T-cell (primary cell): ENCODE measurements around the gene DDR2. TPM values are rescaled to one million over a fixed set of nuclear protein-coding genes. Genes with fewer than 3 reads are reported as not detected.
"Not testable (repeated sequence)": the region's sequence is repeated elsewhere in the genome, so short reads cannot be mapped to it uniquely, and the experiment has no call there.

Experiments
- ATAC-seq, 4 experiments: fragments of 200-7000 bp in 3 of 4; fragments of 150-1000 bp in 1 of 4; cut with Tn5 transposase; replicated peaks in 1 of 4; 1 replicate in 3 of 4; 2 replicates in 1 of 4; pipeline ENCODE4 v1.10.0; 2021; ENCODE audit warnings: moderate library complexity in 3 of 4, mild to moderate bottlenecking in 2 of 4, moderate number of reproducible peaks in 1 of 4
- CTCF ChIA-PET, 2 donors: fragments of 300-600 bp; sonication (Branson Sonifier 250); formaldehyde crosslinking; loops; one replicate each; lab custom pipeline; 2022; ENCODE audit warnings: antibody characterized with exemption in 2 of 2; lab: Charles Lee
- POLR2A ChIA-PET, 2 donors: fragments of 300-600 bp; sonication (Branson Sonifier 250); formaldehyde crosslinking; loops; one replicate each; lab custom pipeline; 2022; ENCODE audit warnings: antibody characterized with exemption in 2 of 2; lab: Charles Lee
- DNase-seq, 35 experiments: peaks; one replicate each; pipeline versions ENCODE4 v3.0.0 to v3.0.0-alpha.2; 2013 to 2023
- H3K27ac ChIP-seq: one replicate; pipeline ENCODE4 v1.5.1; 2013; ENCODE audit warnings: low read length
- H3K27me3 ChIP-seq, 2 experiments: replicated peaks in 1 of 2; 1 replicate in 1 of 2; 2 replicates in 1 of 2; pipeline versions ENCODE4 v1.6.1 to v1.7.0; 2013; ENCODE audit warnings: low read length in 1 of 2, mixed read lengths in 1 of 2; ENCODE audit not compliant: control insufficient read depth in 2 of 2, insufficient read depth in 2 of 2; ENCODE audit errors: extremely low read depth in 1 of 2
- H3K36me3 ChIP-seq, 2 donors: 1 replicate in 1 of 2; 2 replicates in 1 of 2; pipeline versions ENCODE4 v1.6.1 to v1.7.0; 2013; ENCODE audit warnings: low read length in 1 of 2; ENCODE audit not compliant: control insufficient read depth in 2 of 2, insufficient read depth in 1 of 2; ENCODE audit errors: extremely low read depth in 1 of 2
- H3K4me1 ChIP-seq, 2 experiments: 1 replicate in 1 of 2; 2 replicates in 1 of 2; pipeline versions ENCODE4 v1.6.1 to v1.7.0; 2013; ENCODE audit warnings: low read length in 2 of 2, mixed read lengths in 1 of 2; ENCODE audit not compliant: insufficient read depth in 2 of 2, control insufficient read depth in 1 of 2; ENCODE audit errors: extremely low read depth in 1 of 2
- H3K4me3 ChIP-seq, 2 donors: 1 replicate in 1 of 2; 2 replicates in 1 of 2; pipeline versions ENCODE4 v1.5.1 to v1.7.0; 2013; ENCODE audit warnings: mild to moderate bottlenecking in 2 of 2, low read length in 1 of 2, moderate library complexity in 1 of 2; ENCODE audit not compliant: control insufficient read depth in 1 of 2; ENCODE audit errors: extremely low read depth in 1 of 2
- H3K9me3 ChIP-seq: 2 replicates; pipeline ENCODE4 v1.7.0; 2013
- H3K27ac Mint-ChIP-seq, 2 donors: one replicate each; pipeline ENCODE4 v1.8.0; 2020 to 2021; ENCODE audit warnings: mild to moderate bottlenecking in 2 of 2, mixed read lengths in 2 of 2
- H3K27me3 Mint-ChIP-seq, 2 donors: one replicate each; pipeline ENCODE4 v1.8.0; 2021 to 2022; ENCODE audit warnings: mixed read lengths in 2 of 2
- H3K36me3 Mint-ChIP-seq: one replicate; pipeline ENCODE4 v1.8.0; 2021; ENCODE audit warnings: mixed read lengths
- H3K4me1 Mint-ChIP-seq, 3 donors: one replicate each; pipeline ENCODE4 v1.8.0; 2020 to 2022; ENCODE audit warnings: mixed read lengths in 3 of 3, mild to moderate bottlenecking in 1 of 3
- H3K4me3 Mint-ChIP-seq, 3 donors: one replicate each; pipeline ENCODE4 v1.8.0; 2020 to 2022; ENCODE audit warnings: mild to moderate bottlenecking in 3 of 3, mixed read lengths in 3 of 3, moderate library complexity in 3 of 3
- H3K9me3 Mint-ChIP-seq, 3 donors: one replicate each; pipeline ENCODE4 v1.8.0; 2020 to 2022; ENCODE audit warnings: mixed read lengths in 3 of 3
- WGBS: methylation state at CpG from one replicate; pipeline ENCODE4 v1.1.5; 2013; ENCODE audit warnings: missing lambda C conversion rate; ENCODE audit not compliant: insufficient coverage; 5-methylcytosine and 5-hydroxymethylcytosine counted together
- total RNA-seq, 35 experiments: library from RNA in 6 of 35; stranded (reverse) in 6 of 35; fragments of 120-200 nt in 1 of 35; gene quantifications; one replicate each; pipeline versions ENCODE4 v1.2.1 to v1.2.4 and lab custom pipeline; 2013 to 2026

The DDR2 gene
- total RNA-seq, 5 donors from 2014 or later (not counting 1 experiment from before 2014, with no cell fraction given): 0.28 to 0.67 (median 0.59) TPM

DNA sequence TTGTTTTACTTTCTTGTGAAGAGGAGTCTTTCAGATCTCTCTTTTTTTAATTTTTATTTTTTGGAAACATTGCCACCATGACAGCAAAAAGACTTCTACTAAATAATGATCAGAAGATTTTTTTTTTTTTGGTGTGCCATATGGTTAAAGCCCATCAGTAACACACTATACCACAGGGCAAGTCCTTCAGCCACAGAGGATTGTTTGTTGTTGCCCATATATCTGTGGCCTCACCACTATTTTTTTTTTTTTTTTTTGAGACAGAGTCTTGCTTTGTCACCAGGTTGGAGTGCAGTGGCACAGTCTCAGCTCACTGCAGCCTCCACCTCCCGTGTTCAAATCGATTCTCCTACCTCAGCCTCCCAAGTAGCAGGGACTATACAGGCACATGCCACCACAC, 41.6 kb upstream of the DDR2 start:
- H3K4me1 ChIP-seq: no peaks in the 10 kb centered on the region
- no peak overlapping the region for H3K4me3 ChIP-seq
- Mint-ChIP-seq H3K27ac (no peak overlapping the region), H3K4me1 (no peaks in the 10 kb centered on the region), H3K27me3 (no peaks in the 10 kb centered on the region), H3K36me3 (peaks cover 64% of the 10 kb centered on the region), H3K4me3 (no peak overlapping the region), H3K9me3 (no peaks in the 10 kb centered on the region)
- H3K27ac ChIP-seq: no peak overlapping the region
- no peak for DNase-seq
- no peaks in the 10 kb centered on the region for H3K9me3 ChIP-seq
- WGBS: no CpG with 5 or more reads among the region's 2 CpGs
- H3K27me3 ChIP-seq: no peaks in the 10 kb centered on the region
- no peak for ATAC-seq
- ChIA-PET CTCF (no interaction called here), POLR2A (no interaction called here)
- H3K36me3 ChIP-seq: peaks cover 4 to 29% of the 10 kb centered on the region in 2 donors

DNA sequence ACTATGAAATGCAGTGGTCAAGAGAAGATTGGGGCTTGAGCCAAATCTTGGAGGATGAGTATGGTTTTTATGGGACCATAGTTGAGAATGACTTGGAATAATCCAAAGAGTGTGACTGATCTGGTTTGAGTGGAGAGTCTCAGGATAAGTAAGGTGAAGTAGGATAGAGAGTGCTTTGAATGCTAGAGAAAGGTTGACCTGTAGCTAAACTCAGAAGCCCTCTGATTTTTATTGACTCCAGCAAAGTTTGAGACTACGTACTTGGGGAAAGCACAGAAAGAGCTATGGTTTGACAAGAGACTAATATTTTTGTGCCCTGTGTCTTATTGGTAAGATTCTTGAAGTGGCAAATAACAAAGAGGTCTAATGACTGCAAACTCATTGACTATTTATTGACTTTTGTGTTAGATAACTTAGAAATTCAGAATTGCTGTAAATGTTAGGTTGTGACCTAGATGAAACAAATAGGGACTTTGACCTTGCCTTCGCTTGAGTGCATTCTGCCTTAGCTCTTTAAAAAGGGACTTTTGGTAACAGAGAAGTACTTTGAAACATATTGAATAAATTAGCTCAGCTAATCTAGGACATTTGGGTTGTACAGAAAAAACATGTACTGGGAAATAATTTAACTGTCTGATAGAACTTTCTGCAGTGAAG, 35.6 kb upstream of the DDR2 start:
- Mint-ChIP-seq H3K36me3 (peaks cover 59% of the 10 kb centered on the region), H3K4me1 (no peaks in the 10 kb centered on the region), H3K27me3 (no peaks in the 10 kb centered on the region), H3K9me3 (no peaks in the 10 kb centered on the region), H3K4me3 (no peak overlapping the region), H3K27ac (no peak overlapping the region)
- no peaks in the 10 kb centered on the region for H3K9me3 ChIP-seq
- DNase-seq (no peak), ATAC-seq (no peak)
- ChIA-PET CTCF (no interaction called here), POLR2A (no interaction called here)
- H3K4me3 ChIP-seq: no peak overlapping the region
- H3K36me3 ChIP-seq: peaks cover 4 to 16% of the 10 kb centered on the region in 2 donors
- H3K4me1 ChIP-seq: no peaks in the 10 kb centered on the region
- 100% methylated on average over 2 of the region's 2 CpGs for WGBS
- H3K27me3 ChIP-seq: no peaks in the 10 kb centered on the region
- H3K27ac ChIP-seq: no peak overlapping the region

DNA sequence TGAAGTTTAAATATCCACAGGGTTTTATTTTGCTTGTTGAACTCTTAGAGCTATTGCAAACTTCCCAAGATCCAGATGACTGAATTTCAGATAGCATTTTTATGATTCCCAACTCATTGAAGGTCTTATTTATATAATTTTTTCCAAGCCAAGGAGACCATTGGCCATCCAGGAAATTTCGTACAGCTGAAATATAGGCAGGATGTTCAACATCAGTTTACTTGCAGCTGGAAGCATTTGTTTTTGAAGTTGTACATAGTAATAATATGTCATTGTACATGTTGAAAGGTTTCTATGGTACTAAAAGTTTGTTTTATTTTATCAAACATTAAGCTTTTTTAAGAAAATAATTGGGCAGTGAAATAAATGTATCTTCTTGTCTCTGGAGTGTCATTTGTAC, 32.8 kb upstream of the DDR2 start:
- Mint-ChIP-seq H3K27me3 (no peaks in the 10 kb centered on the region), H3K9me3 (no peaks in the 10 kb centered on the region), H3K27ac (no peak overlapping the region), H3K4me3 (no peak overlapping the region), H3K36me3 (peaks cover 57% of the 10 kb centered on the region), H3K4me1 (no peaks in the 10 kb centered on the region)
- Histone ChIP-seq H3K36me3 (peaks cover 0 to 15% of the 10 kb centered on the region in 2 donors), H3K9me3 (no peaks in the 10 kb centered on the region), H3K4me1 (no peaks in the 10 kb centered on the region), H3K27ac (no peak overlapping the region), H3K4me3 (no peak overlapping the region), H3K27me3 (no peaks in the 10 kb centered on the region)
- ATAC-seq (no peak), DNase-seq (no peak)
- ChIA-PET POLR2A (no interaction called here), CTCF (no interaction called here)
- WGBS: no CpG with 5 or more reads among the region's 1 CpG

DNA sequence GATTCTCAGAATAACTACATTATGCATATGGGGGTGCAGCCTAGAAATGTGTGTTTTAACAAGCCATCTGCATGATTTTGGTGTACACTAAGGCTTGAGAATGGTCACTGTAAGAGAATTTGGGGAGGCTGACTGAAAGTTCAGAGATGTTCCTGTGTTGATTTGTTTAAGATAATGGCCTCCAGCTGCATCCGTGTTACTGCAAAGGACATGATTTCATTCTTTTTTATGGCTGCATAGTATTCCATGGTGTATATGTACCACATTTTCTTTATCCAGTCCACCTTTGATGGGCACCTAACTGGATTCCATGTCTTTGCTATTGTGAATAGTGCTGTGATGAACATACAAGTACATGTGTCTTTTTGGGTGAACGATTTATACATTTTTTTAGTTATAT, 29.1 kb upstream of the DDR2 start:
- peaks cover 0 to 11% of the 10 kb centered on the region in 2 donors for H3K36me3 ChIP-seq
- CTCF ChIA-PET: interaction anchor here in 1 of 2 donors (1.4 kb wide), 1 partner anchor 17 kb away, joined by 3 read pairs; no protein-coding TSS in a partner anchor
- H3K4me3 Mint-ChIP-seq, ATAC-seq, DNase-seq, H3K9me3 ChIP-seq, H3K27me3 Mint-ChIP-seq, H3K4me1 Mint-ChIP-seq, H3K27me3 ChIP-seq, H3K27ac ChIP-seq, H3K9me3 Mint-ChIP-seq, POLR2A ChIA-PET, H3K27ac Mint-ChIP-seq, H3K4me3 ChIP-seq, H3K4me1 ChIP-seq: not testable (repeated sequence)
- H3K36me3 Mint-ChIP-seq: peaks cover 43% of the 10 kb centered on the region
- WGBS: no CpG with 5 or more reads among the region's 2 CpGs

DNA sequence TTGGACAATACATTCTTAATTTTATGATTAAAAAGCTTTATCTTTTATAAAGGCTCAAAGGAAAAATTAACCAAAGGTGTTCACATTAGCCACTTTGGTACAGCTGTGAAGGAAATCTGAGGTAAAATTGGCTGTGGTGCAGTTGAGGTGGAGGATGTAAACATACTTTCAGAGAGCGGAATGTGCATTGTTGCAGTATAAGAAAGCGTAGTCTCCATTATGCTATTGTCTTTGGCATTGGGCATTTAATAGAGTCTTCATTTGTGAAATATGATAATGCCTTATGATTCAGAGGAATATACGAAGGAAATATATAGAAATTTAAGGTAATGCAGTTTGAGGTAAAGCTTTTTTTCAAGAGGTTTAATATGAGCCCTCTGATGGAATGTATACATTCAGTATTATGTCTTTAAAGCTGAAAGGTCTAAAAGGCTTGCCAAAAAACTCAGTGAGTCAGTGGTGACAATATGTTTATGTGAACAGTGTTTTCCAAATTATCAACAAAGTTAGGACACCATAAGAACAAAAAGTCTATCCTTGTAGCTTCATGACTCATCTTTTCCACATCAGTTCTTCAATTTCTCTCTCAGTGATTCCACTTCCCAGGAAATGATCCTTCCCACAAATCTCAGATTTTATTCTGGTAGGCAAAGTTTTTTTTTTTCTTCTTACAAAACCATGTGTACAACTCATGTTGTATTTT, 26.9 kb upstream of the DDR2 start:
- Histone ChIP-seq H3K36me3 (peaks cover 0 to 7% of the 10 kb centered on the region in 2 donors), H3K9me3 (no peaks in the 10 kb centered on the region), H3K4me3 (no peak overlapping the region), H3K27me3 (no peaks in the 10 kb centered on the region), H3K27ac (no peak overlapping the region), H3K4me1 (no peaks in the 10 kb centered on the region)
- no peak for ATAC-seq
- 81% methylated on average over 3 of the region's 3 CpGs for WGBS
- Mint-ChIP-seq H3K4me3 (no peak overlapping the region), H3K9me3 (no peaks in the 10 kb centered on the region), H3K27ac (no peak overlapping the region), H3K4me1 (no peaks in the 10 kb centered on the region), H3K27me3 (no peaks in the 10 kb centered on the region), H3K36me3 (peaks cover 34% of the 10 kb centered on the region)
- DNase-seq: no peak
- ChIA-PET POLR2A (no interaction called here), CTCF (interaction anchor here (0.6 kb wide), 3 partner anchors 9 to 804 kb away, joined by 3 to 5 read pairs (median 3); no protein-coding TSS in a partner anchor)

DNA sequence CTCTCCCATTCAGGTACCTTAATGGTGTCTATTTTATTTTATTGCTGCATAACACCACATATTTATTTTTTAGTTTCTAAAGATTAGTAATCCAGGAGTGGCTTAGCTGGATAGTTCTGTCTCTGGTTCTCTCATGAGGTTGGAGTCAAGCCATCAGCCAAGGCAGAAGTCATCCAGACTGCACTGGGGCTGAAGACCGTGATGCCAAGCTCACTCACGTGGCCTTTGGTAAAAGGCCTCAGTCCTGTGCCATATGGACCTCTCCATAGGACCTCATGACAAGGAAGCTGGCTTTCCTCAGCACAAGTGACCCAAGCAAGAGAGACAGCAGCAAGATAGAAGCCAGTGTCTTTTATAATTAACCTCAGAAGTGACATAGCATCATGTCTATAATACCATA, 23.0 kb upstream of the DDR2 start:
- POLR2A ChIA-PET: no interaction called here
- ATAC-seq: no peak
- H3K4me3 Mint-ChIP-seq: no peak overlapping the region
- peaks cover 7% of the 10 kb centered on the region for H3K36me3 Mint-ChIP-seq
- no peak overlapping the region for H3K27ac Mint-ChIP-seq
- Histone ChIP-seq H3K4me3 (no peak overlapping the region), H3K9me3 (no peaks in the 10 kb centered on the region), H3K27ac (no peak overlapping the region), H3K36me3 (no peaks in the 10 kb centered on the region), H3K4me1 (no peaks in the 10 kb centered on the region), H3K27me3 (no peaks in the 10 kb centered on the region)
- H3K9me3 Mint-ChIP-seq: no peaks in the 10 kb centered on the region
- CTCF ChIA-PET: no interaction called here
- no peak for DNase-seq
- H3K4me1 Mint-ChIP-seq: no peaks in the 10 kb centered on the region
- WGBS: 100% methylated on average over 2 of the region's 2 CpGs
- H3K27me3 Mint-ChIP-seq: no peaks in the 10 kb centered on the region
